Measurements from ENCODE around the gene TRAPPC6A. TPM values are rescaled to one million over a fixed set of nuclear protein-coding genes. Genes with fewer than 3 reads are reported as not detected.

TRAPPC6A gene
- total and polyA plus RNA-seq, 2 of the 13 experiments (the other 11 are each of a cell fraction or from before 2014, with no cell fraction given), result 6.5 to 21.0 TPM

- TF ChIP-seq FLYWCH1 (CRISPR knock-in tag; IDR thresholded peaks at IDR 0.05) (no peak), ZXDC (CRISPR knock-in tag; IDR thresholded peaks at IDR 0.05) (no peak), DR1 (CRISPR knock-in tag; IDR thresholded peaks at IDR 0.05) (no peak), TBP (CRISPR knock-in tag; IDR thresholded peaks at IDR 0.05) (no peak), ZNF552 (CRISPR knock-in tag; IDR thresholded peaks at IDR 0.05; ENCODE audit: borderline replicate concordance) (no peak), ZNF749 (CRISPR knock-in tag; IDR thresholded peaks at IDR 0.05; ENCODE audit: borderline replicate concordance) (no peak), ZNF260 (CRISPR knock-in tag; IDR thresholded peaks at IDR 0.05; ENCODE audit: borderline replicate concordance, low read depth) (no peak), ZNF12 (CRISPR knock-in tag; IDR thresholded peaks at IDR 0.05) (0 out of 2 replicates have a peak, but pooled peaks have one; percentile 42), MTERF4 (CRISPR knock-in tag; IDR thresholded peaks at IDR 0.05) (no peak), NR2F6 (IDR thresholded peaks at IDR 0.05) (no peak), NR2F6 (CRISPR knock-in tag; IDR thresholded peaks at IDR 0.05) (no peak), ZNF567 (CRISPR knock-in tag; IDR thresholded peaks at IDR 0.05; ENCODE audit: borderline replicate concordance) (no peak), ASH2L (IDR thresholded peaks at IDR 0.05; ENCODE audit: insufficient read length, low read depth, low read length) (no peak), AKAP8 (CRISPR knock-in tag; IDR thresholded peaks at IDR 0.05) (0 out of 2 replicates have a peak, but pooled peaks have one; percentile 42), PAWR (CRISPR knock-in tag; IDR thresholded peaks at IDR 0.05; ENCODE audit: borderline replicate concordance) (no peak), HES4 (CRISPR knock-in tag; IDR thresholded peaks at IDR 0.05; ENCODE audit: borderline replicate concordance) (no peak), CSRNP1 (CRISPR knock-in tag; IDR thresholded peaks at IDR 0.05) (no peak), NBN (conservative IDR thresholded peaks at IDR 0.05) (no peak), ZNF484 (CRISPR knock-in tag; IDR thresholded peaks at IDR 0.05; ENCODE audit: borderline replicate concordance, low read depth) (no peak), ZNF660 (CRISPR knock-in tag; IDR thresholded peaks at IDR 0.05; ENCODE audit: borderline replicate concordance, low read depth) (no peak), THRA (CRISPR knock-in tag; IDR thresholded peaks at IDR 0.05; ENCODE audit: borderline replicate concordance) (no peak), MEF2D (CRISPR knock-in tag; IDR thresholded peaks at IDR 0.05) (no peak), ZZZ3 (CRISPR knock-in tag; IDR thresholded peaks at IDR 0.05; ENCODE audit: borderline replicate concordance) (no peak), NFKBIZ (CRISPR knock-in tag; IDR thresholded peaks at IDR 0.05) (no peak)
- TF ChIP-seq, protein P1, sequence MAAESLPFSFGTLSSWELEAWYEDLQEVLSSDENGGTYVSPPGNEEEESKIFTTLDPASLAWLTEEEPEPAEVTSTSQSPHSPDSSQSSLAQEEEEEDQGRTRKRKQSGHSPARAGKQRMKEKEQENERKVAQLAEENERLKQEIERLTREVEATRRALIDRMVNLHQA (CRISPR knock-in tag; IDR thresholded peaks at IDR 0.05), result no peak
Observed at GRCh38 chr19:45125975-45126493, 52.0 kb downstream of the TRAPPC6A start (continued).

All from HepG2 (cell line).